ENCODE results near the gene C2orf72. TPM values are rescaled to one million over a fixed set of nuclear protein-coding genes. Genes with fewer than 3 reads are reported as not detected.
A peak's percentile ranks its signal among the peaks of the same experiment; 100 is the strongest.

Gene C2orf72
- total and polyA plus RNA-seq, 2 of the 13 experiments (the other 11 are each of a cell fraction or from before 2014, with no cell fraction given): 147 to 203 TPM

GRCh38 chr2:231033147-231034132, 3.9 kb upstream of the C2orf72 start (continued):
- no peak for TF ChIP-seq ZFP36 (IDR thresholded peaks at IDR 0.05; ENCODE audit: borderline replicate concordance, low read depth, low read length, partially characterized antibody)
- TF ChIP-seq MTA1 (CRISPR knock-in tag; IDR thresholded peaks at IDR 0.05; ENCODE audit: borderline replicate concordance): peak; percentile 50; the same call in 1 of the 2 replicates
- TF ChIP-seq ZNF567 (CRISPR knock-in tag; IDR thresholded peaks at IDR 0.05; ENCODE audit: borderline replicate concordance): no peak
- no peak for TF ChIP-seq ZBTB7A (CRISPR knock-in tag; IDR thresholded peaks at IDR 0.05)
- TF ChIP-seq ATF2 (CRISPR knock-in tag; IDR thresholded peaks at IDR 0.05): no peak
- 0 out of 2 replicates have a peak, but pooled peaks have one; percentile 5 for TF ChIP-seq ZNF800 (CRISPR knock-in tag; IDR thresholded peaks at IDR 0.05)
- TF ChIP-seq NFAT5 (CRISPR knock-in tag; IDR thresholded peaks at IDR 0.05): no peak
- no peak for TF ChIP-seq ONECUT2 (CRISPR knock-in tag; IDR thresholded peaks at IDR 0.05)
- no peak for TF ChIP-seq DZIP1 (CRISPR knock-in tag; IDR thresholded peaks at IDR 0.05)
- TF ChIP-seq ZNF331 (CRISPR knock-in tag; IDR thresholded peaks at IDR 0.05): no peak
- no peak for TF ChIP-seq ZNF614 (CRISPR knock-in tag; IDR thresholded peaks at IDR 0.05; ENCODE audit: borderline replicate concordance)
- no peak for TF ChIP-seq ZNF607 (CRISPR knock-in tag; IDR thresholded peaks at IDR 0.05; ENCODE audit: borderline replicate concordance)
- TF ChIP-seq MAFF (IDR thresholded peaks at IDR 0.05; ENCODE audit: low read depth, low read length): no peak
- no peak for TF ChIP-seq GTF2F1 (IDR thresholded peaks at IDR 0.05; ENCODE audit: low read length)
- TF ChIP-seq ZSCAN30 (CRISPR knock-in tag; IDR thresholded peaks at IDR 0.05): no peak
- TF ChIP-seq IRF2 (CRISPR knock-in tag; IDR thresholded peaks at IDR 0.05): 0 out of 2 replicates have a peak, but pooled peaks have one; percentile 16
- no peak for TF ChIP-seq ZNF3 (CRISPR knock-in tag; IDR thresholded peaks at IDR 0.05)

All from HepG2 (cell line).